ENCODE data around the gene PRLR. TPM values are rescaled to one million over a fixed set of nuclear protein-coding genes. Genes with fewer than 3 reads are reported as not detected.

Gene PRLR
- total and polyA plus RNA-seq, 9 of the 15 experiments (the other 6 are each of a cell fraction or from before 2014, with no cell fraction given): 0.02 TPM; not detected in 8

GRCh38 chr5:35069188-35069587 lies 161.1 kb downstream of the PRLR start (continued):
- TF ChIP-seq MXI1 (IDR thresholded peaks at IDR 0.05; ENCODE audit: low read depth, low read length): no peak

GRCh38 chr5:35067985-35068384 lies 162.3 kb downstream of the PRLR start:
- no peak for FAIRE-seq
- no peak for ATAC-seq
- ChIA-PET POLR2A (no interaction called here), CTCF (ENCODE audit: low intra/inter-chr PET ratio) (no interaction called here)
- WGBS (ENCODE audit: insufficient coverage, low coverage, missing lambda C conversion rate): 2% methylated on average over 2 of the region's 2 CpGs
- BruUV-seq (replicated peaks): no TSS peak
- Histone ChIP-seq H3K36me3 (ENCODE audit: control insufficient read depth, insufficient read depth, low read length) (no peaks in the 10 kb centered on the region), H3K9me1 (ENCODE audit: control insufficient read depth, insufficient read depth, low read length) (no peaks in the 10 kb centered on the region), H3K9ac (ENCODE audit: insufficient read depth in 1 of 2, low read depth in 2 of 2, low read length in 2 of 2) (no peak overlapping the region), H3K4me1 (replicated peaks in 1 of 2; ENCODE audit: control insufficient read depth in 2 of 2, insufficient read depth in 2 of 2, low read length in 2 of 2) (no peaks in the 10 kb centered on the region), H2AFZ (ENCODE audit: low read depth, low read length) (no peak overlapping the region), H3K27me3 (ENCODE audit: control insufficient read depth in 2 of 2, insufficient read depth in 2 of 2, low read length in 2 of 2) (no peaks in the 10 kb centered on the region), H3K4me2 (ENCODE audit: insufficient read depth, low read length) (no peak overlapping the region), H3K9me3 (replicated peaks; ENCODE audit: control insufficient read depth, insufficient read depth, low read depth, low read length) (no peaks in the 10 kb centered on the region), H3K79me2 (ENCODE audit: control insufficient read depth, insufficient read depth, low read length) (no peaks in the 10 kb centered on the region), H3K4me3 (no peak overlapping the region), H4K20me1 (replicated peaks; ENCODE audit: control insufficient read depth, insufficient read depth, low read length) (no peaks in the 10 kb centered on the region), H3K27ac (ENCODE audit: extremely low read depth, low read depth, low read length) (no peak overlapping the region)
- no peak for DNase-seq (ENCODE audit: extremely low read depth in 1 of 4, low spot score in 3 of 4)
- in situ Hi-C loops (cut with MboI) (no loop called here), intact Hi-C loops (cut with micrococcal nuclease) (no loop called here)
- TF ChIP-seq XRCC4 (IDR thresholded peaks at IDR 0.05; ENCODE audit: extremely low read depth, insufficient read depth, insufficient read length) (no peak), DACH1 (IDR thresholded peaks at IDR 0.05; ENCODE audit: partially characterized antibody) (no peak), ZNF75A (CRISPR knock-in tag; IDR thresholded peaks at IDR 0.05) (no peak), NR2C2 (CRISPR knock-in tag; IDR thresholded peaks at IDR 0.05) (no peak), NR2C2 (tag; IDR thresholded peaks at IDR 0.05) (no peak), SMARCA4 (IDR thresholded peaks at IDR 0.05) (no peak), CHCHD3 (CRISPR knock-in tag; IDR thresholded peaks at IDR 0.05) (no peak), U2AF1 (optimal IDR thresholded peaks at IDR 0.05; ENCODE audit: low read depth, low read length) (no peak), CHD7 (IDR thresholded peaks at IDR 0.05; ENCODE audit: low read depth, low read length) (no peak), SRSF3 (IDR thresholded peaks at IDR 0.05; ENCODE audit: insufficient read depth, low read length) (no peak), EP300 (IDR thresholded peaks at IDR 0.05; ENCODE audit: low read length) (no peak)

Data from K562 (cell line).